ENCODE results near the gene MYO3B.

Gene MYO3B

DNA sequence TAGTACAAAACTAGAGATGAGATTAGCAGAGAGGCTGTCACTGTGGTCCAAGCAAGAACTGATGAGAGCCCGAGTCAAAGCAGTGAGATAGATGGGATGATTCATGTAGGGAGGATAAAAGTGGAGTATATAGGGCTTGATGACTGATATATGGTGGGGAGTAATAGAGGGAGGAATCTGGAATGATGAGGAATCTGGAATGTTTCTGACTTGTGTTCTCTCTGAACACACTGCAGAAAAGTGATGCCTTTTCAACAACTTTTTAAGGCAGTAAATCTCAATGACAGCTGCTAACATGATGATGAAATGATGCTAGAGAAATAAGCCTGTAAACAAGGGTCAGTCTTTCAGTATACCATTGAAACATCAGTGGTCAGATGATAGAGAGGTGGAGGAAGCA, 393.7 kb downstream of the MYO3B start:
- H3K4me3 ChIP-seq (ENCODE audit: low read length): no peak overlapping the region
- TF ChIP-seq, protein P1, sequence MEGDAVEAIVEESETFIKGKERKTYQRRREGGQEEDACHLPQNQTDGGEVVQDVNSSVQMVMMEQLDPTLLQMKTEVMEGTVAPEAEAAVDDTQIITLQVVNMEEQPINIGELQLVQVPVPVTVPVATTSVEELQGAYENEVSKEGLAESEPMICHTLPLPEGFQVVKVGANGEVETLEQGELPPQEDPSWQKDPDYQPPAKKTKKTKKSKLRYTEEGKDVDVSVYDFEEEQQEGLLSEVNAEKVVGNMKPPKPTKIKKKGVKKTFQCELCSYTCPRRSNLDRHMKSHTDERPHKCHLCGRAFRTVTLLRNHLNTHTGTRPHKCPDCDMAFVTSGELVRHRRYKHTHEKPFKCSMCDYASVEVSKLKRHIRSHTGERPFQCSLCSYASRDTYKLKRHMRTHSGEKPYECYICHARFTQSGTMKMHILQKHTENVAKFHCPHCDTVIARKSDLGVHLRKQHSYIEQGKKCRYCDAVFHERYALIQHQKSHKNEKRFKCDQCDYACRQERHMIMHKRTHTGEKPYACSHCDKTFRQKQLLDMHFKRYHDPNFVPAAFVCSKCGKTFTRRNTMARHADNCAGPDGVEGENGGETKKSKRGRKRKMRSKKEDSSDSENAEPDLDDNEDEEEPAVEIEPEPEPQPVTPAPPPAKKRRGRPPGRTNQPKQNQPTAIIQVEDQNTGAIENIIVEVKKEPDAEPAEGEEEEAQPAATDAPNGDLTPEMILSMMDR (conservative IDR thresholded peaks at IDR 0.05; ENCODE audit: low read depth, low read length): no peak
- no peak for DNase-seq (ENCODE audit: low read depth)

DNA sequence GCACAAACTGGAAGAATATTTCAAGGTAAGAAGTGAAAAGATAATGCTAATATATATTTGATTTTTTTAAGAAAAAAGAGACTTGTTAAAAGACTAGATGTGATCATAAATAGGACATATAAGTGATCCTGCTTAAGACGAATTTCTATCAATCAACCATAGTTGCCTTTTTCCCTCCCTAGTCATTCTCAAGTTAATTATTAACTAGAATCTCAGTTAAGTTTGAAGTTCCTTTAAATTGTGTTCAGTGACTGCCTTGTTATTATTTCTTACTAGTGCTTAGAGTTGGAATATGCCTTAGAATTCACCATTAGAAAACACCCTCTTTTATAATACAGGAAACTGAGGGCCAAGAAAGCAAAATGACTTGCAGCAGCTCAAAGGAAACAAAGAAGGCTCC, 395.7 kb downstream of the MYO3B start:
- H3K4me3 ChIP-seq (ENCODE audit: low read length): no peak overlapping the region
- no peak for DNase-seq (ENCODE audit: low read depth)
- TF ChIP-seq, protein P1 (conservative IDR thresholded peaks at IDR 0.05; ENCODE audit: low read depth, low read length): no peak

DNA sequence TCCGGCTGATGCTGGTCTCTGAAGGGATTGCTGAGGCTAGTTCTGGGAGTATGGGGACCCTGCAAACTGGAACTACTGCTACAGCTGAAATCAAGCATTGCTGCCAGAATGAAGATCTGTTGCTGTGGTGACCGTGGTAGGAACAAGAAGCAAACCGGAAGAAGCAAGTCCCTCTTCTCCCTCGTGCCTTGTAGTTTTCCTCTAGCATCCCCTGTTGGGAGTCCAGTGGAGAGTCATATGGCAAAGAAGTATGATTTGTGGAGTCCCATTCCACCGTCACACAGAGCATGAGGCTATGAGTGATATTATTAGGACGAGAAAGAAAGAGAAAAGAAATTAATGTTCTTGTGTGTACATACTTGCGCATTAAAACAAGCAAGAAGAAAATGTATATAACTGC, 398.3 kb downstream of the MYO3B start:
- DNase-seq (ENCODE audit: low read depth): no peak
- TF ChIP-seq, protein P1 (conservative IDR thresholded peaks at IDR 0.05; ENCODE audit: low read depth, low read length): no peak
- no peak overlapping the region for H3K4me3 ChIP-seq (ENCODE audit: low read length)

DNA sequence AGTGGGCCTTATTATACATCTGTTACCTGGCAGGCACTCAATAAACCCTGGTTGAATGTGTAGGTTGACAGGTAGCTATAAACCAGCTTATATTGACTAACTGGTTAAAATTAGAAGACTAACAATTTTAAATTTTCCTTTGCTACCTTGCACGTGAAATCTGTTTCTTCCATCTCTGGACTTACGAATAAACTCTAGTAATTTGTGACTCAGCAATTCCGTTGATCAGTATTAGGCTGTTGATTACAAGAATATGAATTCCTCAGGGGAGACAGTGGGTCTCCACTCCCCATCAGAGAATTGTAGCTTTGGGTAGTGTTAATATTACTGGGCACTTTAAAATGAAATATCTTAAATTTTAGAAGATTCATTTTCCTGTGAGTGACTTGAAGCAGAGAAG, 399.4 kb downstream of the MYO3B start:
- no peak overlapping the region for H3K4me3 ChIP-seq (ENCODE audit: low read length)
- no peak for DNase-seq (ENCODE audit: low read depth)
- TF ChIP-seq, protein P1 (conservative IDR thresholded peaks at IDR 0.05; ENCODE audit: low read depth, low read length): no peak

DNA sequence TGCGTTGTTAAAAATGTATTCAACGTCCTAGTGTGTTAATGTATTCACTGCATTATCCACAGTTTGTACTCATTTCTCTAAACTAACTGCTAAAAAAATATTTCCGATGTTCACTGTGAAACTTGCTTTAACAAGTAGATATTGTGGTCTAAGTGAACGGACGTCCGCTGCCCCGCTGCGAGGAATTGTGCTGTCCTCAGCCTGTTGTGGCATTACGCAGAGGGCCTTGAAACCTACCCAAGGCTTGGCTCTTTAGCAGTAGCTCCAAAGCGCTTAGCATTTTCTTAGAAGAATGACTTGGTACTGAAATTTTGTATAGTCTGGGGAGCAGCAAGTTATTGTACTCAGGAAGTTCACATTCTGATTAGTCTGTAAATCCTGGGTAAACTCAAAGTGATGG, 400.7 kb downstream of the MYO3B start:
- no peak overlapping the region for H3K4me3 ChIP-seq (ENCODE audit: low read length)
- TF ChIP-seq, protein P1 (conservative IDR thresholded peaks at IDR 0.05; ENCODE audit: low read depth, low read length): no peak
- no peak for DNase-seq (ENCODE audit: low read depth)

DNA sequence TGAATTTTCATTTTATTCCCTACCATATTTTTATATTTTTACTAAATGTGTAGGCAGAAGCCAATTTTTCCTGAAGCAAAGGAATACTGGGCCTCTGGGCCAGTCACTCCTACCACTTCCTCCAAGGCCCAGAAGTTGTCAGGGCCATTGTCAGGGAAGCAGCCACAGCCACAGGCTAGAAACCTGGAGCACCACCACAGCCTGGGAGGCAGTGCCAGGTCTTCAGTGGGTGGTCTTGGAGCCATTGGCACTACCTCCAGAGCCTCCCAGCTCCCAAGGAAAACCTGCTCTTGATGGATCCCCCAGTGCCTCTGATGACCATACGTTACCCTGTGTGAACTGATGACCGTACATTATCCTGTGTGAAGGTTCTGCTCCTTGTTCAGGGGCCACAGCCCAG, 401.6 kb downstream of the MYO3B start:
- TF ChIP-seq, protein P1 (conservative IDR thresholded peaks at IDR 0.05; ENCODE audit: low read depth, low read length): no peak
- DNase-seq (ENCODE audit: low read depth): no peak
- no peak overlapping the region for H3K4me3 ChIP-seq (ENCODE audit: low read length)

DNA sequence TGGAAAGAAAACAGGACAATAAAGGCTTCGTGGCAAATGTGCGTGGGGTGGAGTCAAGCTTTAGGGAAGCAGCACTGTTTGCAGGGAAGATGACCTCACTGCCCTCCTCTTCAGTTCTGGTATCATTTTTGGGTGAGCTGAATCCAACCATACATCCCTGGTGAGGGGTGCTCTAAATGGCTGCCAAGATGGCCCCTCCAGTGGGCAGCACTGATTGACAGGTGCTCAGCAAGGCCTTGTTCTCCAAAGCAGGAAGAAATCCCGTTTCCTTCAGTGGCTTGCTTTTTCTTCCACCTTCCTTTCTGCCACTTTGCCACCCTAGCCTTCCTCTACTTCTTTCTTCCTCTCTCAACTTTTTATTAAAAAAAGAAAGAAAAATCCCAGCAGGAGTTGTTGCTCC, 404.4 kb downstream of the MYO3B start:
- TF ChIP-seq, protein P1 (conservative IDR thresholded peaks at IDR 0.05; ENCODE audit: low read depth, low read length): no peak
- no peak overlapping the region for H3K4me3 ChIP-seq (ENCODE audit: low read length)
- DNase-seq (ENCODE audit: low read depth): no peak

All from retinal pigment epithelial cell (primary cell).